ENCODE data around the gene CCL7.

CCL7 gene

DNA sequence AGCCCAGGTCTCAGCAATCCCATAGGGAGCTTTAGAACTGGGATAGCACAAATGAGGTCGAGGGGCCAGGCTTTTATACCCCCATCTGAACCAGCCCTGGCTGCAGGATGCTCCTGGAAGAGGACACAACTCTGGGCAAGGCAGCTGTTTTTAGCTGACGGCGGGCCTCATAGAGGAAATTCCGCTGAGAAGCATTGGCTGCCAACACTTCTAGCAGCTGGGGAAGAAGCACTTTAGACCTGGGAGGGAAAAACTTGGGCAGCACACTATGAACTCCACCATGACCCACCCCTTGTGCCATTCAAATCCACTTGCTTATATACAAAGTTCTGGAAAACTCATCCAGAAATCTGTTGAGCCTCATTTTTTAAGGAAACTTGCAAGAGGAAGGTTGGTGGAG, 20.6 kb downstream of the CCL7 start:
- no peak overlapping the region for H3K27ac ChIP-seq
- TF ChIP-seq, protein P1, sequence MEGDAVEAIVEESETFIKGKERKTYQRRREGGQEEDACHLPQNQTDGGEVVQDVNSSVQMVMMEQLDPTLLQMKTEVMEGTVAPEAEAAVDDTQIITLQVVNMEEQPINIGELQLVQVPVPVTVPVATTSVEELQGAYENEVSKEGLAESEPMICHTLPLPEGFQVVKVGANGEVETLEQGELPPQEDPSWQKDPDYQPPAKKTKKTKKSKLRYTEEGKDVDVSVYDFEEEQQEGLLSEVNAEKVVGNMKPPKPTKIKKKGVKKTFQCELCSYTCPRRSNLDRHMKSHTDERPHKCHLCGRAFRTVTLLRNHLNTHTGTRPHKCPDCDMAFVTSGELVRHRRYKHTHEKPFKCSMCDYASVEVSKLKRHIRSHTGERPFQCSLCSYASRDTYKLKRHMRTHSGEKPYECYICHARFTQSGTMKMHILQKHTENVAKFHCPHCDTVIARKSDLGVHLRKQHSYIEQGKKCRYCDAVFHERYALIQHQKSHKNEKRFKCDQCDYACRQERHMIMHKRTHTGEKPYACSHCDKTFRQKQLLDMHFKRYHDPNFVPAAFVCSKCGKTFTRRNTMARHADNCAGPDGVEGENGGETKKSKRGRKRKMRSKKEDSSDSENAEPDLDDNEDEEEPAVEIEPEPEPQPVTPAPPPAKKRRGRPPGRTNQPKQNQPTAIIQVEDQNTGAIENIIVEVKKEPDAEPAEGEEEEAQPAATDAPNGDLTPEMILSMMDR (conservative IDR thresholded peaks at IDR 0.05): no peak

GRCh38 chr17:34291721-34292348, 21.8 kb downstream of the CCL7 start:
- no peak overlapping the region for H3K27ac ChIP-seq
- TF ChIP-seq, protein P1 (conservative IDR thresholded peaks at IDR 0.05): no peak

DNA sequence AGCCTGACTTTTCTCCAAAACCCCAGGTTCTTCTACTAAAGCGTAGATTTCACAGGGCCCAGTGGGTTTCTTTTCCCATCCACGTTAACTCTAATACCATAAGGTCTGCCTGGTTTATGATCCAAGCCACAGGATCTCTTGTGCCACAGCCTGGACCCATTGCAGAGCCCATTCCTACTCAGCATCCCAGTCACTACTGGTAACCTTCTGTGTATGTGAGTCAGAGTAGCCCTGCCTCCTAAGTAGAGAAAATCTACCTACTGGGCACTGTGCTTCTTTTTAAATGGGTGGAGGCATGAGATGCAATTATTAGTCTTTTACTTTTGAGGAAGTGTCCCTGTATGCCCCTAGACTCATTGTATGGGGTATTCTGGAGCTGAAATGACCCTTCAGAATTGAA, 29.0 kb downstream of the CCL7 start:
- H3K27ac ChIP-seq: no peak overlapping the region
- TF ChIP-seq, protein P1 (conservative IDR thresholded peaks at IDR 0.05): no peak

DNA sequence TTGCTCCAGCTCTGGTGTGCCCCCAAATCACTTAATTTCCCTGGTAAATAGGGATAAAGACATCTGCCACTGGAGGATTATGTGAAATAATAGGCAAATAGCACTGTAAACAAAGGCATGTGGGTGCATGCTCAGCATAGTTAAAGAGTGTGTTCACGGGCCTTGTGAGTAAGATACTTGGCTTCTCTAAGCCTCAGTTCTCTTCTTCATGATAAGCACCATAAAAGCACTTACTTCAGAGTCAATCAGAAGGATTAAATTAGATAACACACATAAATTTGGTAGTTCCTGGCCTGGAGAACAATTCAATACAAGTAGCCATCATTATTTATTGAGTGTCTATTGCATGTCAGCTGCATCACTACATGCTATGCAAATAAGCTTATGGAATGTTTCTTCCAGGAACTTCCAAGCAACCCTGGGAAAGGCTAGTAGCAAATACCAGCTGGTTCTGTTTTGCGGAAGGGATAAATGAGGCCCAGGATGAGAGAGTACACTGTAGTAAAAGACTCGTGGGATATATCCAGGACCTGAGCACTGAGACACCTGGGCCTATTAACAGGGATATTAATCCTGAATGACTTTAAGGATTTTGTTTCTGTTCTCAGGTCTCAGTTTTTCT, 30.0 kb downstream of the CCL7 start:
- no peak overlapping the region for H3K27ac ChIP-seq
- TF ChIP-seq, protein P1 (conservative IDR thresholded peaks at IDR 0.05): no peak

GRCh38 chr17:34300652-34301370, 30.8 kb downstream of the CCL7 start:
- TF ChIP-seq, protein P1 (conservative IDR thresholded peaks at IDR 0.05): no peak
- no peak overlapping the region for H3K27ac ChIP-seq

- H3K27ac ChIP-seq: no peak overlapping the region
- TF ChIP-seq, protein P1 (conservative IDR thresholded peaks at IDR 0.05): no peak
These were observed 32.0 kb downstream of the CCL7 start for GRCh38 chr17:34301986-34302385.

DNA sequence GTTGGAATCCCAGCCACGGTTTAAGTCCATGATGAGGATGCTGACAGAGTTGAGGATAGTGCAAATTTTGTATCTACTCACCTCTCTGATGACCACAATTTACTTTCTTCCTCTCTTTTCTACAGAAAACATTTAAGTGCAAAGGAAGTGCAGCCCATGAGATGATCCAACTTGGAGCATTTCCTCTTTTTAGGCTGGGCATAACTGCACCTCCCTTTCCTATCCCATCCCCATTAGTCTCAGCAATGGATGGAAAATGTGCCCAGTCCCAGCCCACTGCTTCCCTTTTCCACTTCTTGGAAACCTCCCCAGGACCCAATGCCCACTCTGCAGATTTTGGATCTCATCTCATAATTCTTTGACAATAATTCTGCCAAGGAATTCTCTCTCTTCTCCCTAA, 32.6 kb downstream of the CCL7 start:
- TF ChIP-seq, protein P1 (conservative IDR thresholded peaks at IDR 0.05): no peak
- H3K27ac ChIP-seq: no peak overlapping the region

Data from VCaP (cell line).